ENCODE measurements around the gene TEF. TPM values are rescaled to one million over a fixed set of nuclear protein-coding genes. Genes with fewer than 3 reads are reported as not detected.

The TEF gene
- total RNA-seq, 1 donor, result 8.6 TPM

DNA sequence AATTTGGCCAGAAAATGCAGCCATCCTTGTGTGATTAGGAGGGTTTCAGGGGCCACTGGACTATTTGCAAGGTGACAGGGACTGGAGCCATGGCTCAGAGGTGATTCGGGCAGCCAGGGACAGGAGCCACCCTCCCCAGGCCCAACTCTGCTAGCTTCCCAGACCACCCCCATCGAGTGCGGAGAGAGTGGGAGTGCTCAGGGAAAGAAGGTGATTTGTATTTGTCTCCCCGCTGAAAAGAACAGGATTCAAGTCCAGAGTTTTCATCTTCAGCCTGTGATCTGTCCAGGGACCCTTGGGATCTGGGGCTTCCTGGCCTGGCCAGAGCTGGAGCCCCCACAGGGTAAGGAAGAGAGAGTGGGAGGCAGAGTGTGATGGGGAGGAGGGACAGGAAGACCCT, 22.4 kb upstream of the TEF start:
- TF ChIP-seq, protein P1, sequence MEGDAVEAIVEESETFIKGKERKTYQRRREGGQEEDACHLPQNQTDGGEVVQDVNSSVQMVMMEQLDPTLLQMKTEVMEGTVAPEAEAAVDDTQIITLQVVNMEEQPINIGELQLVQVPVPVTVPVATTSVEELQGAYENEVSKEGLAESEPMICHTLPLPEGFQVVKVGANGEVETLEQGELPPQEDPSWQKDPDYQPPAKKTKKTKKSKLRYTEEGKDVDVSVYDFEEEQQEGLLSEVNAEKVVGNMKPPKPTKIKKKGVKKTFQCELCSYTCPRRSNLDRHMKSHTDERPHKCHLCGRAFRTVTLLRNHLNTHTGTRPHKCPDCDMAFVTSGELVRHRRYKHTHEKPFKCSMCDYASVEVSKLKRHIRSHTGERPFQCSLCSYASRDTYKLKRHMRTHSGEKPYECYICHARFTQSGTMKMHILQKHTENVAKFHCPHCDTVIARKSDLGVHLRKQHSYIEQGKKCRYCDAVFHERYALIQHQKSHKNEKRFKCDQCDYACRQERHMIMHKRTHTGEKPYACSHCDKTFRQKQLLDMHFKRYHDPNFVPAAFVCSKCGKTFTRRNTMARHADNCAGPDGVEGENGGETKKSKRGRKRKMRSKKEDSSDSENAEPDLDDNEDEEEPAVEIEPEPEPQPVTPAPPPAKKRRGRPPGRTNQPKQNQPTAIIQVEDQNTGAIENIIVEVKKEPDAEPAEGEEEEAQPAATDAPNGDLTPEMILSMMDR (IDR thresholded peaks at IDR 0.05; ENCODE audit: insufficient read depth, low read depth, low read length), result no peak
- no peak overlapping the region for H3K4me3 ChIP-seq (ENCODE audit: low read depth, low read length)
- no peak for DNase-seq (ENCODE audit: low read depth)

DNA sequence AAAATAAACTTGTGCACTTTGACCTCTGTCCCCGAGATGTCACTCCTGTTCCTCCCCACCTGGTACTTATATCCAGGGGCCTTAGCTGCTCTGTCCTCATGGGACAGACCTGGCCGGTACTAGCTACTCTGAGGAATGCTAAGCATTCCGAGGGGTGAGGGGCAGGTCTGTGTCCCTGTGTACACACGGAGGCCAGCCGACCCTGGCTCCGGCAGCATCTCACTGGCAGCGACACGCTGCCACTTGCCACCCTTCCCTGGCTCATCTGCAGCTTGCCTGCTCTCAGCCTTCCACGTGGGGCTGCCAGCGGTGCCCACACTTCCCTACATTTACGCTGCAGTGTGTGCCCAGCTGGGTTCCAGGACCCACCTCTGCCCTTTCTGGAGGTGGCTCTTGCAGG, 21.6 kb upstream of the TEF start:
- no peak overlapping the region for H3K4me3 ChIP-seq (ENCODE audit: low read depth, low read length)
- no peak for DNase-seq (ENCODE audit: low read depth)
- TF ChIP-seq, protein P1 (IDR thresholded peaks at IDR 0.05; ENCODE audit: insufficient read depth, low read depth, low read length), result no peak

DNA sequence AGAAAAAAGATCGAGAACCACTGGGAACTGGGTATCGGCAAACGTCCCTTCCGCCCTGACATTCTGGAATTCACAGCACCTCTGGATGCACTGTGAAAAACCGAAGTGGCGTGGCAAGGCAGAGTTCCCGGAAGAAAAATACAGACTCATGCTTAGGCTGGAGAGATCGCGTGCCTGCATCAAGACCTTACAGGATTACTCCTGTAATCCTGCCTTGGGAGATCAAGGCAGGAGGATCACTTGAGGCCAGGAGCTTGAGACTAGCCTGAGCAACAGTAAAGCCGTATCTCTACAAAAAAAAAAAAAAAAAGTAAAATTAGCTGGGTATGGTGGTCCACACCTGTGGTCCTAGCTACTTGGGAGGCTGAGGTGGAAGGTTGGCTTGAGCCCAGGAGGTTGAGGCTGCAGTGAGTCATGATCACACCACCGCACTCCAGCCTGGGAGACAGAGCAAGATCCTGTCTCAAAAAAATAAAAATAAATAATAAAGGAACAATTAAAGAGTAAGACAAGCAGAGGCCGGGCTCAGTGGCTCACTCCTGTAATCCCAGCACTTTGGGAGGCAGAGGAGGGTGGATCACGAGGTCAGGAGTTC, 19.9 kb upstream of the TEF start:
- DNase-seq (ENCODE audit: low read depth), result no peak
- TF ChIP-seq, protein P1 (IDR thresholded peaks at IDR 0.05; ENCODE audit: insufficient read depth, low read depth, low read length), result no peak
- H3K4me3 ChIP-seq (ENCODE audit: low read depth, low read length), result no peak overlapping the region

DNA sequence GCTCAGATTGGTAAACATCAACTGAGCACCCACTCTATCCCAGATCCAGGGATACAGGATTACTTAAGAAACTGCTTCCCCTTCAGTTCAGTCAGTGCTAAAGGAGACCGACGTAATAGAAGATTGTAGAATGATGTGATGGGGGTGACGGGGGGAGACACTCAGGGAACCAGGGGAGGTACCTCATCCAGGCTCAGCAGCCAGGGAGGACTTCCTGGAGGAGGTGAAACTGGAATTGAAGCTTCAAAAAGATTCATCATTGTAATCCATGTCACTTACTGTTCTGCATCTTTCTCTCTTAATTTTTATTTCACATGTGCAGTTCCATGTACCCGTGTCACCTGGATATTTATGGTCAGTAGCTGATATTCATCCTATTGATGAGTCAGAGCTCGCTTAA, 19.1 kb upstream of the TEF start:
- no peak overlapping the region for H3K4me3 ChIP-seq (ENCODE audit: low read depth, low read length)
- no peak for DNase-seq (ENCODE audit: low read depth)
- TF ChIP-seq, protein P1 (IDR thresholded peaks at IDR 0.05; ENCODE audit: insufficient read depth, low read depth, low read length), result no peak

DNA sequence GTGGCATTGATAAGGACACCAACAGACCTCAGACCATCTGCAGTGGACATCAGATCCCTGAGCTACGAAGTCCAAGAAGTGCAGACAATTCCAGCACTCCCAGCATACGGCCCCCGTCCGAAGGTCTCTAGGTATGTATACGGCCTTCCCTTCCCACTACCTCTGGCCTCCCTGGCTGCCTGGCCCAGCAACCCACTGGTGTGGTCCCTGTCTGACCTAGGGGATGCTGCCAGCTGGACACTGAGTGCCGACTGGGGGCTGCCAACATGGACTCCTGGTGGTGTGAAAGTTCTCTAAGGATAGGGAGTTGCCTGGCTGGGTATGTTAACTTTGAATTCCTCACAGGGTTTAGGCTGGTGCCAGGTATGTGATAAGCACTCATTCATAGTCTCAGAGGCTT, 17.5 kb upstream of the TEF start:
- no peak overlapping the region for H3K4me3 ChIP-seq (ENCODE audit: low read depth, low read length)
- no peak for DNase-seq (ENCODE audit: low read depth)
- TF ChIP-seq, protein P1 (IDR thresholded peaks at IDR 0.05; ENCODE audit: insufficient read depth, low read depth, low read length), result no peak

DNA sequence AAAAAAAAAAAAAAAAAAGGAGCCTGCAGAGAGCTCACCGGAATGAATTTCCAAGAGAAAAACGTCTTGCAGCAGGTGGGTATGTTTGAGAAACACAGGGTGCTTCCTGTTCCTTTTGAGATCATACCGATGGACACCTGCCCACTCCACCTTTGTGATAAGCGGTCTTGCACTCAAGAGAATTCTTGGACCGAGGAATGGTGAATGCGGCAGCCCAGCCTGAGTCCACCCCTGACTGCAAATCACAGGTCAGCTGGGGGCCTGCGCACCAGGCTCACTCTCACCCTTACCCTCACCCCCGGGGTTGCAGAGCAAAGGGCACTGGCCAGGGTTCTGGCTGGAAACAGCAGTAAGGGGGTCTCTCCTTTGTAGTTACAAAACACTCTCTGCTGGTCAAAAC, 16.8 kb upstream of the TEF start:
- TF ChIP-seq, protein P1 (IDR thresholded peaks at IDR 0.05; ENCODE audit: insufficient read depth, low read depth, low read length), result no peak
- H3K4me3 ChIP-seq (ENCODE audit: low read depth, low read length), result no peak overlapping the region
- DNase-seq (ENCODE audit: low read depth), result no peak

DNA sequence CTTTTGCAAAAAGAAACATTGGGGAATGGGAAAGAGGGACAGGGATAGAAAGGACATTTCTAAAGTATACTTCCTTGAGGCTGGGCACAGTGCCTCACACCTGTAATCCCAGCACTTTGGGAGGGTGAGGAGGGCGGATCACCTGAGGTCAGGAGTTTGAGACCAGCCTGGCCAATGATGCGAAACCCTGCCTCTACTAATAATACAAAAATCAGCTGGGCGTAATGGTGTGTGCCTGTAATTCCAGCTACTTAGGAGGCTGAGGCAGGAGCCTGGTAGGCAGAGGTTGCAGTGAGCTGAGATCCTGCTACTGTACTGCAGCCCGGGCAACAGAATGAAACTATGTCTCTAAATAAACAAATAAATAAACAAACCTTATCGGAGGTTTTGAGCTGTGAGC, 16.3 kb upstream of the TEF start:
- DNase-seq (ENCODE audit: low read depth), result no peak
- H3K4me3 ChIP-seq (ENCODE audit: low read depth, low read length), result no peak overlapping the region
- TF ChIP-seq, protein P1 (IDR thresholded peaks at IDR 0.05; ENCODE audit: insufficient read depth, low read depth, low read length), result no peak
